ENCODE measurements around the gene CNN1. TPM values are rescaled to one million over a fixed set of nuclear protein-coding genes. Genes with fewer than 3 reads are reported as not detected.
A peak's percentile ranks its signal among the peaks of the same experiment; 100 is the strongest.

Gene CNN1
- total RNA-seq, 1 donor from 2014 or later, result not detected

DNA sequence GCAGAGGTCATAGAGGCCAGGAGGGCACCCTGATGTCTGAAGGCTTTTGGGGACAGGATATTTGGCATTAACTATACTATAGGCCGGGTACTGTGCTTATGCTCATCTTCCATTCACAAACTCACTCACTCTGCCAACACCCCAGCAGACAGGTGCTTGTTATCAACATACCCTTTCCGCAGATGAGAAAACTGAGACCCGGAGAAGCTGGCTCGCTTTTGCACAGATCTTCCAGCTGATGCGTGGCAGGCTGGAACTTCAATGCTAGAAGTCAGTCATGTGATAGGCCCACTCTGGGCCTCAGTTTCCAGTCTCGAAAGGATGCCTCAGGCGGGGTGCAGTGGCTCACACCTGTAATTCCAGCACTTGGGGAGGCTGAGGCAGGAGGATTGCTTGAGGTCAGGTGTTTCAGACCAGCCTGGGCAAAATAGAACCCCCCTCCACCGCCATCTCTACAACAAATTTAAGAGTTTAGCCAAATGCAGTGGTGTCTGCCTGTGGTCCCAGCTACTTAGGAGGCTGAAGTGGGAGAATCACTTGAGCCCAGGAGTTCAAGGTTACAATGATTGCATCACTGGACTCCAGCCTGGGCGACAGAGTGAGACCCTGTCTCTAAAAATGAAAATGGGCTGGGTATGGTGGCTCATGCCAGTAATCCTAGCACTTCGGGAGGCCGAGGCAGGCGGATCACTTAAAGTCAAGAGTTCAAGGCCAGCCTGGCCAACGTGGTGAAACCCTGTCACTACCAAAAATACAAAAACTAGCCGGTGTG is 9.5 kb downstream of the CNN1 start:
- no peak for FAIRE-seq
- TF ChIP-seq, protein P1, sequence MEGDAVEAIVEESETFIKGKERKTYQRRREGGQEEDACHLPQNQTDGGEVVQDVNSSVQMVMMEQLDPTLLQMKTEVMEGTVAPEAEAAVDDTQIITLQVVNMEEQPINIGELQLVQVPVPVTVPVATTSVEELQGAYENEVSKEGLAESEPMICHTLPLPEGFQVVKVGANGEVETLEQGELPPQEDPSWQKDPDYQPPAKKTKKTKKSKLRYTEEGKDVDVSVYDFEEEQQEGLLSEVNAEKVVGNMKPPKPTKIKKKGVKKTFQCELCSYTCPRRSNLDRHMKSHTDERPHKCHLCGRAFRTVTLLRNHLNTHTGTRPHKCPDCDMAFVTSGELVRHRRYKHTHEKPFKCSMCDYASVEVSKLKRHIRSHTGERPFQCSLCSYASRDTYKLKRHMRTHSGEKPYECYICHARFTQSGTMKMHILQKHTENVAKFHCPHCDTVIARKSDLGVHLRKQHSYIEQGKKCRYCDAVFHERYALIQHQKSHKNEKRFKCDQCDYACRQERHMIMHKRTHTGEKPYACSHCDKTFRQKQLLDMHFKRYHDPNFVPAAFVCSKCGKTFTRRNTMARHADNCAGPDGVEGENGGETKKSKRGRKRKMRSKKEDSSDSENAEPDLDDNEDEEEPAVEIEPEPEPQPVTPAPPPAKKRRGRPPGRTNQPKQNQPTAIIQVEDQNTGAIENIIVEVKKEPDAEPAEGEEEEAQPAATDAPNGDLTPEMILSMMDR (IDR thresholded peaks at IDR 0.05; ENCODE audit: insufficient read depth, low read length, severe bottlenecking), result no peak
- peaks cover 5% of the 10 kb centered on the region for H3K36me3 ChIP-seq (ENCODE audit: control insufficient read depth, insufficient read depth, low read length)
- no peaks in the 10 kb centered on the region for H3K27me3 ChIP-seq (ENCODE audit: control insufficient read depth, insufficient read depth, low read length)
- no peak for DNase-seq (ENCODE audit: low read depth)
- no peak overlapping the region for H3K4me3 ChIP-seq (ENCODE audit: low read depth, low read length)

- no peak for FAIRE-seq
- Histone ChIP-seq H3K36me3 (ENCODE audit: control insufficient read depth, insufficient read depth, low read length) (peaks cover 9% of the 10 kb centered on the region), H3K4me3 (ENCODE audit: low read depth, low read length) (no peak overlapping the region), H3K27me3 (ENCODE audit: control insufficient read depth, insufficient read depth, low read length) (no peaks in the 10 kb centered on the region)
- no peak for DNase-seq (ENCODE audit: low read depth)
- TF ChIP-seq, protein P1 (IDR thresholded peaks at IDR 0.05; ENCODE audit: insufficient read depth, low read length, severe bottlenecking), result no peak
Measured at GRCh38 chr19:11549386-11549953, 10.8 kb downstream of the CNN1 start.

GRCh38 chr19:11550265-11550664 is 11.6 kb downstream of the CNN1 start:
- TF ChIP-seq, protein P1 (IDR thresholded peaks at IDR 0.05; ENCODE audit: insufficient read depth, low read length, severe bottlenecking), result no peak
- Histone ChIP-seq H3K27me3 (ENCODE audit: control insufficient read depth, insufficient read depth, low read length) (no peaks in the 10 kb centered on the region), H3K4me3 (ENCODE audit: low read depth, low read length) (no peak overlapping the region), H3K36me3 (ENCODE audit: control insufficient read depth, insufficient read depth, low read length) (peaks cover 10% of the 10 kb centered on the region)
- no peak for DNase-seq (ENCODE audit: low read depth)
- FAIRE-seq, result no peak

- TF ChIP-seq, protein P1 (IDR thresholded peaks at IDR 0.05; ENCODE audit: insufficient read depth, low read length, severe bottlenecking), result peak; percentile 30
- Histone ChIP-seq H3K27me3 (ENCODE audit: control insufficient read depth, insufficient read depth, low read length) (no peaks in the 10 kb centered on the region), H3K36me3 (ENCODE audit: control insufficient read depth, insufficient read depth, low read length) (peaks cover 17% of the 10 kb centered on the region), H3K4me3 (ENCODE audit: low read depth, low read length) (no peak overlapping the region)
- no peak for DNase-seq (ENCODE audit: low read depth)
- FAIRE-seq, result no peak
Measured at GRCh38 chr19:11551603-11552235, 13.1 kb downstream of the CNN1 start.

DNA sequence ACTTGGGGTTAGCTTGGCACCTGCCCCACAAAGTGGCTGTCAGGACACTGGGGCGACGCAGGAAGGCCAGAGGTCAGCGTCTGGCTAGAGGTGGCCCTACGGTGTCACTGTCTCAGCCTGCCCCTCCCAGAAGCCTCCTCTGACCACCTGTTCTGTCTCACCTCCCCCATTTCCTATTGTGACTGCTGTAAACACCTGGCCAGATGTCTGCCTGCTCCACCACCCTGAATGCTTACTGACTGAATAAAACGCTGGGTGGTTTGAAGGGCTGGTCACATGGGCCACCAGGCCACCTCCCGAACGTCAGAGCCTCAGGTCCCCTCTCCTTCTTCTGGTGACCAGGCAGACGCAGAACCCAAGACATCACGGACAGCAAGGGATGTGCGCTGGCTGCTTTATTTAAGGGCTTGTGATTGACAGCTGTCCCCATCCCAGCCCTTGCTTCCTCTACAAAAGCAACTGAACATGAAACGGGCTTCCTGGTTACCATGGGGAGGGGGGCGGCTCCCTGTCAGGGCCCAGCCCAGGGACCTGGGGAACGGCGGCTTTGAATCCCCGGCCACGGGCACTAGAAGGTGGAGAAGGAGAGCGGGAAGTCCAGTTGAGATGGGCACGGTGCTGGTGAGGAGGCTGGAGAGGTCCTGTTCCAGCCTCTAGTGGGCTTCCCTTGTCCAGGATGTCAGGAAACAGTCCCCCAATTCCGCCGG is 14.2 kb downstream of the CNN1 start:
- DNase-seq (ENCODE audit: low read depth) (no peak), FAIRE-seq (no peak)
- peaks cover 17% of the 10 kb centered on the region for H3K36me3 ChIP-seq (ENCODE audit: control insufficient read depth, insufficient read depth, low read length)
- H3K27me3 ChIP-seq (ENCODE audit: control insufficient read depth, insufficient read depth, low read length), result no peaks in the 10 kb centered on the region
- TF ChIP-seq, protein P1 (IDR thresholded peaks at IDR 0.05; ENCODE audit: insufficient read depth, low read length, severe bottlenecking), result no peak
- H3K4me3 ChIP-seq (ENCODE audit: low read depth, low read length), result no peak overlapping the region

Data from bronchial epithelial cell (primary cell).